Measurements from ENCODE around the gene FCHSD1. TPM values are rescaled to one million over a fixed set of nuclear protein-coding genes. Genes with fewer than 3 reads are reported as not detected.

The FCHSD1 gene
- total and polyA plus RNA-seq, 2 of the 4 experiments (the other 2 are of a cell fraction): 33.2 to 62.1 TPM

GRCh38 chr5:141685591-141685990 lies 34.4 kb upstream of the FCHSD1 start:
- Histone ChIP-seq H3K27me3 (ENCODE audit: control insufficient read depth, insufficient read depth, low read length) (peaks cover 21% of the 10 kb centered on the region), H3K4me1 (ENCODE audit: control insufficient read depth, insufficient read depth, low read length) (peaks cover 14% of the 10 kb centered on the region), H2AFZ (replicated peaks; ENCODE audit: low read length, poor library complexity) (no peak overlapping the region), H4K20me1 (ENCODE audit: insufficient read depth, low read length) (no peaks in the 10 kb centered on the region), H4K8ac (ENCODE audit: low read depth in 2 of 2, low read length in 2 of 2) (no peak overlapping the region), H3K18ac (ENCODE audit: low read depth, low read length) (no peak overlapping the region), H3K9me1 (ENCODE audit: insufficient read depth, low read length) (peaks cover 13% of the 10 kb centered on the region), H3K79me1 (ENCODE audit: low read depth in 1 of 2, low read length in 2 of 2) (peaks cover 3 to 10% of the 10 kb centered on the region in 2 experiments; a peak in 3 of 4 replicates), H3K23ac (ENCODE audit: low read depth, low read length) (no peak overlapping the region), H3K14ac (replicated peaks; ENCODE audit: low read depth, low read length) (no peak overlapping the region), H3K9me3 (ENCODE audit: control insufficient read depth, insufficient read depth, low read length) (no peaks in the 10 kb centered on the region), H3K36me3 (ENCODE audit: control insufficient read depth, insufficient read depth, low read length) (no peaks in the 10 kb centered on the region), H4K5ac (ENCODE audit: low read depth, low read length) (no peak overlapping the region), H3K56ac (ENCODE audit: extremely low read depth, insufficient read depth, low read length) (no peak overlapping the region), H2BK15ac (ENCODE audit: low read depth, low read length) (no peak overlapping the region), H2AK9ac (replicated peaks; ENCODE audit: low read depth, low read length, poor library complexity) (no peak overlapping the region), H3K27ac (ENCODE audit: insufficient read depth, low read length) (no peak overlapping the region), H4K91ac (ENCODE audit: insufficient read depth, low read depth, low read length) (no peak overlapping the region), H2BK20ac (ENCODE audit: low read depth, low read length) (no peak overlapping the region), H3K9ac (ENCODE audit: low read depth, low read length) (no peak overlapping the region), H2BK120ac (ENCODE audit: low read depth, low read length) (no peak overlapping the region), H2AK5ac (ENCODE audit: low read depth, low read length) (no peak overlapping the region), H2BK5ac (ENCODE audit: low read depth, low read length, poor library complexity, severe bottlenecking) (no peak overlapping the region), H3K4me3 (ENCODE audit: insufficient read depth, low read depth, low read length) (no peak overlapping the region), H3K4me2 (ENCODE audit: low read depth, low read length) (no peak overlapping the region), H3K4ac (ENCODE audit: low read depth, low read length) (no peak overlapping the region)
- CTCF ChIA-PET: interaction anchor here (0.6 kb wide), 1 partner anchor 93 kb away, joined by 4 read pairs; no protein-coding TSS in a partner anchor
- BruUV-seq (replicated peaks): no TSS peak
- no peak for DNase-seq
- intact Hi-C loops (cut with micrococcal nuclease) (no loop called here), dilution Hi-C loops (cut with HindIII; ENCODE audit: low sequenced_read_pairs, unreplicated experiment) (no loop called here), in situ Hi-C loops (cut with MboI; ENCODE audit: low sequenced_read_pairs) (loop anchor here (25.0 kb wide), 1 partner anchor 427 kb away; the partner anchor contains the start of gene NDFIP1)
- ATAC-seq (ENCODE audit: low read depth): no peak
- TF ChIP-seq MXI1 (IDR thresholded peaks at IDR 0.05; ENCODE audit: borderline replicate concordance, low read depth, low read length): no peak
- no peak for TF ChIP-seq SMC3 (IDR thresholded peaks at IDR 0.05; ENCODE audit: low read depth, low read length)
- no peak for TF ChIP-seq POLR2A (IDR thresholded peaks at IDR 0.05; ENCODE audit: low read depth, low read length)
- no peak for TF ChIP-seq CEBPB (IDR thresholded peaks at IDR 0.05; ENCODE audit: low read depth, low read length)
- TF ChIP-seq USF2 (IDR thresholded peaks at IDR 0.05; ENCODE audit: low read depth, low read length): no peak
- no peak for TF ChIP-seq NFE2L2 (IDR thresholded peaks at IDR 0.05; ENCODE audit: low read depth, low read length)
- TF ChIP-seq, protein P1, sequence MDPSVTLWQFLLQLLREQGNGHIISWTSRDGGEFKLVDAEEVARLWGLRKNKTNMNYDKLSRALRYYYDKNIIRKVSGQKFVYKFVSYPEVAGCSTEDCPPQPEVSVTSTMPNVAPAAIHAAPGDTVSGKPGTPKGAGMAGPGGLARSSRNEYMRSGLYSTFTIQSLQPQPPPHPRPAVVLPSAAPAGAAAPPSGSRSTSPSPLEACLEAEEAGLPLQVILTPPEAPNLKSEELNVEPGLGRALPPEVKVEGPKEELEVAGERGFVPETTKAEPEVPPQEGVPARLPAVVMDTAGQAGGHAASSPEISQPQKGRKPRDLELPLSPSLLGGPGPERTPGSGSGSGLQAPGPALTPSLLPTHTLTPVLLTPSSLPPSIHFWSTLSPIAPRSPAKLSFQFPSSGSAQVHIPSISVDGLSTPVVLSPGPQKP (IDR thresholded peaks at IDR 0.05; ENCODE audit: borderline replicate concordance, low read depth, low read length): no peak
- TF ChIP-seq MAZ (IDR thresholded peaks at IDR 0.05; ENCODE audit: borderline replicate concordance, low read depth, low read length): no peak
- POLR2A ChIA-PET (ENCODE audit: unreplicated experiment): no interaction called here
- 100% methylated on average over 1 of the region's 1 CpG; no CpG with 5 or more reads in 1 of the 2 experiments for WGBS, 2 experiments (ENCODE audit: extremely low coverage in 2 of 2, insufficient read length in 1 of 2)

Data from IMR-90 (cell line).